Neural progenitor cell (in vitro differentiated cells): Measurements from ENCODE around the gene PPFIBP1.

ENCODE experiments used
- EZH2 ChIP-seq: fragments of 200-600 bp; sonication (generic); IDR thresholded peaks from 2 replicates; pipeline ENCODE4 v1.6.1; 2017; ENCODE audit warnings: antibody characterized with exemption, mild to moderate bottlenecking, moderate library complexity
- TF ChIP-seq, protein P1 (sequence below): fragments of 200-600 bp; sonication (generic); IDR thresholded peaks from 2 replicates; pipeline ENCODE4 v1.5.1; 2017; ENCODE audit warnings: antibody characterized with exemption, mild to moderate bottlenecking

DNA sequence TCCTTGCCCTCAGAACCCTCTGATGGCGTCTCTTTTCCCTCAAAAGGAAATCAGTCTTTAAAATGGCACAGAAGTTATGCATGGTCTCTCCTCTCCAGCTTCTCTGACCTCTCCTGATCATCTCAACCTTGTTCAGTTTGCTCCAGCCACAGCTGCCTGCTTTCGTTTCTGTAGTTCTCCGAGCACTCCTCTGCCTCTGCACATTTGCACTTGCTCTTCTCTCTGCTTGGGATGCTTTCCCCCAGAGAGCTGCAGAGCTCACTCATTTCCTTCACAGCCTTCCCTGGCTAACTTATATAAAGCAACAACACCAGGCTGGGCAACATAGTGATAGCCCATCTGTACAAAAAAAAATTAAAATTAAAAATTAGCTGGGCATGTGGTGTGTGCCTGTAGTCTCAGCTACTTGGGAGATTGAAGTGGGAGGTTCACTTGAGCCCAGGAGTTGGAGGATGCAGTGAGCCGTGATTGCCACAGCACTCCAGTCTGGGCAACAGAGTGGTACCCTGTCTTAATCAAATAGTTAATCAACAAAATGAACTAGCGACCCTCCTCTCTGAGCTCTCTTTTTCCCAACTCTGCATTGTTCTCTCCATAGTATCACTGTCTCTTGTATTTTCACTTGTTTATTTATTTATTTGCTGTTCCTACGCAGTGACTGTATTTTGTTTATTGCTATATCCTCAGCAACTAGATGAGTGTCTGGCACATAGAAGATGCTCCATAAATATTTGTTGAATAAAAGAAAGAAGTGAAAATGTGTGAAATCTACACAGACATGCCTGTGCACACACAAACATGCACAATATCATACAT, 37.7 kb downstream of the PPFIBP1 start:
- TF ChIP-seq, protein P1, sequence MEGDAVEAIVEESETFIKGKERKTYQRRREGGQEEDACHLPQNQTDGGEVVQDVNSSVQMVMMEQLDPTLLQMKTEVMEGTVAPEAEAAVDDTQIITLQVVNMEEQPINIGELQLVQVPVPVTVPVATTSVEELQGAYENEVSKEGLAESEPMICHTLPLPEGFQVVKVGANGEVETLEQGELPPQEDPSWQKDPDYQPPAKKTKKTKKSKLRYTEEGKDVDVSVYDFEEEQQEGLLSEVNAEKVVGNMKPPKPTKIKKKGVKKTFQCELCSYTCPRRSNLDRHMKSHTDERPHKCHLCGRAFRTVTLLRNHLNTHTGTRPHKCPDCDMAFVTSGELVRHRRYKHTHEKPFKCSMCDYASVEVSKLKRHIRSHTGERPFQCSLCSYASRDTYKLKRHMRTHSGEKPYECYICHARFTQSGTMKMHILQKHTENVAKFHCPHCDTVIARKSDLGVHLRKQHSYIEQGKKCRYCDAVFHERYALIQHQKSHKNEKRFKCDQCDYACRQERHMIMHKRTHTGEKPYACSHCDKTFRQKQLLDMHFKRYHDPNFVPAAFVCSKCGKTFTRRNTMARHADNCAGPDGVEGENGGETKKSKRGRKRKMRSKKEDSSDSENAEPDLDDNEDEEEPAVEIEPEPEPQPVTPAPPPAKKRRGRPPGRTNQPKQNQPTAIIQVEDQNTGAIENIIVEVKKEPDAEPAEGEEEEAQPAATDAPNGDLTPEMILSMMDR = no peak
- no peak for TF ChIP-seq EZH2
